Myometrial cell (primary cell): Measurements from ENCODE around the gene GRIN2C. TPM values are rescaled to one million over a fixed set of nuclear protein-coding genes. Genes with fewer than 3 reads are reported as not detected.

Source experiments
- total RNA-seq: library from RNA; depleted of rRNA; stranded (reverse); fragments of >200 nt; gene quantifications from 2 replicates; pipeline ENCODE4 v1.2.3, GENCODE V29; 2015

Gene GRIN2C
- not detected in 2 replicates for total RNA-seq

GRCh38 chr17:74859459-74860228, at the start of gene GRIN2C:
TSS of gene GRIN2C (minus strand) at chr17:74859885. CDS start at chr17:74855092, 4,793 bp downstream.

DNA sequence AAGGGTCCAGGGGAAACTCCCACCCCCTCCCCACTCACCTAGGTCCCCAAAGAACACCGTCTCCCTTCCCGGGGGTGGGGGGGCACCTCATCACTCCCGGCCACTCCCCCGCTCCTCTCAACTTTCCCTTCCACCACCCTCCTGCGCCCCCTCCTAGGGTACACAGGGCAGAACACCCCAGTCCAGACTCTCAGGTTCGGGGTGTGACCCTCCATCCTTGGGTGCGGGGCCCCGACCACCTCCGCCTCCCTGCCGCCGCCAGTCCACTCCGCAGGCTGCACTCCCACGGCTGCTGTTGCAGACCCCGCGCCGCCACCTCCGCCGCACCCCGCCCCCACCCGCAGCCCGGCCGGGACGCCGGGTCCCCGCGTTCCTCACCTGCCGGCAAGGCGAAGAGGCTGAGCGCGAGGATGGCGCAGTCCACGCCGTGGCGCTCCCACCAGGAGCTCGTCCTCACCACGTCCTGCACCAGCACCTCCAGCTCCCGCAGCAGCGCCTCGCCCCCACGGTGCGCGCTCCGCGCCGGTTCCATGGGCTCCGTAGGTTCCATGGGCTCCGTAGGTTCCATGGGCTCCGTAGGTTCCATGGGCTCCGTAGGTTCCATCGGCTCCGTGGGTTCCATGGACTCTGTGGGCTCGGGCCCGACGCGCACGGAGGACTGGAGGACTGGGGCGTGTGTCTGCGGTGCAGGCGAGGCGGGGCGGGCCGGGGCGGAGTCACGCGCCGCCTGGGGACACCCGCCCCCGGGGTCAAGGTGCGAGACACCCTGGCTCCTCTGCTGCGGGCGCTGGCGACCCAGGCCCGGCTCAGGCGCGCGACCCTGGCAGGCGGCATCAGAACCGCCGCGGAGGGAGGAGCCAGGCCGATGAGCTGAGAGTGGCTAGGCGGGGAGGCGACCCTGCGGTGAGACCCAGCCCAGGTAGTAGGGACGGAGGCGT, 33.6 kb upstream of the GRIN2C start, which contains the start of gene FADS6:
FADS6 (minus strand) TSS at position 660 of the 938 bp plus-strand sequence; CDS start at position 622, 38 bp downstream.

DNA sequence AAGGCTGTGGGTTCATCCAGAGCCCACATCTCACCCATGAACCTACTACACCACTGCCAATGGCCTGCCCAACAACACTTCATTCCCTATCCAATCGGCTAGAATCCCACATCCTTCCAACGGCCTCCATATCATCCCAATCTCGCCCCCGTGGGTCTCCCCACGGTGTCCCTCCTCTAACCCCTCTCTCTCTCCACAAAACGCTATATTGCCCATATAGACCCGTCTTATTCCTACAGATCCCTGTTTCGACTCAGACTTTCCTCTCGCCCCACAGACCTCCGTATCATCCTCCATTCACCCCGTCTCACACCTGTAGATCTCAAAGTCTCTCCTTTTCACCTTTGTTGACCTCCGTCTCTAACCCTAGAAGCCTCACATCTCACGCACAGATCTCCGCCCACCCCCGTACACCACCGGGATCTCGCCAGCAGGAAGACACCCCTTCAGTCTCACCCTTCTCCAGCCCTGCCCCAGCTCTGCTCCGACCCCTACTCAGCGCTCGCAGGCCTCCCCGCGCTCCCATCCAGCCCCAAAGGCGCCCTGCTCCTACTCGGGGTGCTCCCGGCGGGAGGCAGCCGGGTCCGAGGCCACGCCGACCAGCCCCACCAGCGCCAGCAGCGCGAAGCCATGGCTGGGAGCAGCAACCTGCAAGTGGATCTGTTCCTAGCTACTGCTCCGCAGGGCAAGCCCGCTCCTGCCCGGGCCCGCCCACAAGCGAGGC, 12.8 kb upstream of the GRIN2C start, which contains the start of gene FDXR:
FDXR (minus strand) TSS at position 682 of the 724 bp plus-strand sequence; CDS start at position 632, 50 bp downstream.

Other genes with a start within 250 kb of the GRIN2C start
- gene CD300E, start 236.1 kb downstream of the GRIN2C start, total RNA-seq = not detected in 2 replicates
- not detected in 2 replicates for gene CD300LF, start 147.0 kb downstream of the GRIN2C start, total RNA-seq
- gene RAB37, start 122.6 kb downstream of the GRIN2C start, total RNA-seq = 0.53 TPM in 1 of 2 replicates, not detected in the other
- 35.3 and 42.1 TPM in 2 replicates for gene NHERF1, start 111.3 kb downstream of the GRIN2C start, total RNA-seq
- 26.4 and 32.0 TPM in 2 replicates for gene NAT9, start 83.5 kb downstream of the GRIN2C start, total RNA-seq
- gene FDXR, start 13.1 kb upstream of the GRIN2C start, total RNA-seq = 48.1 and 52.5 TPM in 2 replicates
- gene FADS6, start 33.7 kb upstream of the GRIN2C start, total RNA-seq = not detected in 2 replicates
- not detected in 2 replicates for gene USH1G, start 63.4 kb upstream of the GRIN2C start, total RNA-seq
- gene OTOP2, start 64.4 kb upstream of the GRIN2C start, total RNA-seq = not detected in 2 replicates
- not detected in 2 replicates for gene OTOP3, start 76.0 kb upstream of the GRIN2C start, total RNA-seq
- under 0.01 and 0.53 TPM in 2 replicates for gene HID1, start 112.9 kb upstream of the GRIN2C start, total RNA-seq
- gene CDR2L, start 127.7 kb upstream of the GRIN2C start, total RNA-seq = 26.4 and 34.0 TPM in 2 replicates
- 65.7 and 94.5 TPM in 2 replicates for gene MRPL58, start 152.8 kb upstream of the GRIN2C start, total RNA-seq
- 375 and 445 TPM in 2 replicates for gene ATP5PD, start 187.1 kb upstream of the GRIN2C start, total RNA-seq
- gene KCTD2, start 187.3 kb upstream of the GRIN2C start, total RNA-seq = 19.7 and 20.8 TPM in 2 replicates
- gene SLC16A5, start 228.1 kb upstream of the GRIN2C start, total RNA-seq = 12.1 and 20.2 TPM in 2 replicates